GM12801 (cell line): ENCODE measurements around the gene GJC2.

Experiments used
- CTCF ChIP-seq: IDR thresholded peaks from one replicate; pipeline ENCODE4 v1.5.1; 2011; ENCODE audit warnings: control low read depth; ENCODE audit not compliant: insufficient read length; ENCODE audit errors: extremely low read depth

The GJC2 gene

GRCh38 chr1:228120857-228121489, 28.8 kb upstream of the GJC2 start:
- TF ChIP-seq CTCF: no peak

- TF ChIP-seq CTCF: no peak
Observed at GRCh38 chr1:228122921-228123441, 26.7 kb upstream of the GJC2 start.

GRCh38 chr1:228123505-228123904, 26.2 kb upstream of the GJC2 start:
- TF ChIP-seq CTCF: no peak

- no peak for TF ChIP-seq CTCF
Observed at GRCh38 chr1:228125185-228125584, 24.5 kb upstream of the GJC2 start.

GRCh38 chr1:228131766-228132165, 18.0 kb upstream of the GJC2 start:
- TF ChIP-seq CTCF: no peak

GRCh38 chr1:228134591-228134990, 15.1 kb upstream of the GJC2 start:
- no peak for TF ChIP-seq CTCF

GRCh38 chr1:228136901-228137300, 12.8 kb upstream of the GJC2 start:
- no peak for TF ChIP-seq CTCF
